H54 (cell line): ENCODE results near the gene TSNAX.
"Not testable (repeated sequence)": the region's sequence is repeated elsewhere in the genome, so short reads cannot be mapped to it uniquely, and the experiment has no call there.

Experiments used
- DNase-seq: peaks from one replicate; pipeline ENCODE4 v3.0.0; 2011; ENCODE audit warnings: low spot score, mixed read lengths; ENCODE audit not compliant: insufficient read length
- FAIRE-seq: peaks from 3 replicates; lab custom pipeline; 2011; peaks lifted over from hg19 to GRCh38; lab: Jason Lieb, UNC
- POLR2A ChIP-seq: IDR thresholded peaks from 2 replicates; pipeline ENCODE4 v1.6.1; 2011; ENCODE audit warnings: low read depth, mild to moderate bottlenecking, low read length

Gene TSNAX

GRCh38 chr1:231561647-231562383 is 33.3 kb downstream of the TSNAX start:
- no peak for DNase-seq
- FAIRE-seq = no peak
- TF ChIP-seq POLR2A = no peak

- FAIRE-seq (no peak), DNase-seq (no peak)
- TF ChIP-seq POLR2A = no peak
Measured at GRCh38 chr1:231563247-231563646, 34.8 kb downstream of the TSNAX start.

- no peak for TF ChIP-seq POLR2A
- no peak for DNase-seq
- FAIRE-seq = no peak
Measured at GRCh38 chr1:231564373-231564772, 35.9 kb downstream of the TSNAX start.

GRCh38 chr1:231566496-231566895 is 38.0 kb downstream of the TSNAX start:
- DNase-seq (no peak), FAIRE-seq (no peak)
- no peak for TF ChIP-seq POLR2A

- FAIRE-seq, DNase-seq: not testable (repeated sequence)
Measured at GRCh38 chr1:231570262-231570661, 41.8 kb downstream of the TSNAX start.

- no peak for TF ChIP-seq POLR2A
- no peak for FAIRE-seq
Measured at GRCh38 chr1:231571904-231572303, 43.4 kb downstream of the TSNAX start.

GRCh38 chr1:231575472-231575871 is 47.0 kb downstream of the TSNAX start:
- FAIRE-seq (no peak), DNase-seq (no peak)
- TF ChIP-seq POLR2A = no peak

More at GRCh38 chr1:231571904-231572303, 43.4 kb downstream of the TSNAX start:
- DNase-seq = no peak

- no peak for FAIRE-seq
- DNase-seq = no peak
- no peak for TF ChIP-seq POLR2A
Measured at GRCh38 chr1:231576804-231577718, 48.6 kb downstream of the TSNAX start.

GRCh38 chr1:231580874-231581273 is 52.4 kb downstream of the TSNAX start:
- FAIRE-seq = no peak
- DNase-seq = no peak
- TF ChIP-seq POLR2A = no peak

GRCh38 chr1:231581859-231582258 is 53.4 kb downstream of the TSNAX start:
- FAIRE-seq (no peak), DNase-seq (no peak)
- no peak for TF ChIP-seq POLR2A

- FAIRE-seq (no peak), DNase-seq (no peak)
- TF ChIP-seq POLR2A = no peak
Measured at GRCh38 chr1:231583376-231583775, 54.9 kb downstream of the TSNAX start.

- FAIRE-seq (peak; percentile 68), DNase-seq (peak; percentile 17)
- TF ChIP-seq POLR2A = no peak
Measured at GRCh38 chr1:231584117-231584516, 55.6 kb downstream of the TSNAX start.

- DNase-seq = no peak
- no peak for TF ChIP-seq POLR2A
- FAIRE-seq = no peak
Measured at GRCh38 chr1:231584921-231585320, 56.5 kb downstream of the TSNAX start.

GRCh38 chr1:231590453-231591198 is 62.2 kb downstream of the TSNAX start:
- DNase-seq (no peak), FAIRE-seq (no peak)
- TF ChIP-seq POLR2A = no peak
